LNCaP clone FGC (cell line): ENCODE measurements around the gene SCGB1D4.

ENCODE experiments used
- DNase-seq: peaks from one replicate; pipeline ENCODE4 v3.0.0-alpha.2; 2011; ENCODE audit warnings: low read depth
- H3K4me3 ChIP-seq: 2 replicates; pipeline ENCODE4 v1.5.1; 2011; ENCODE audit warnings: mild to moderate bottlenecking, low read depth, low read length, control low read depth
- CTCF ChIP-seq: IDR thresholded peaks from 2 replicates; pipeline ENCODE4 v1.5.1; 2012; ENCODE audit warnings: mild to moderate bottlenecking; ENCODE audit not compliant: control insufficient read depth, insufficient read depth; ENCODE audit errors: extremely low read depth

The SCGB1D4 gene

GRCh38 chr11:62260261-62260953 is 38.5 kb downstream of the SCGB1D4 start:
- TF ChIP-seq CTCF: no peak
- DNase-seq: no peak
- H3K4me3 ChIP-seq: no peak overlapping the region

GRCh38 chr11:62256281-62256680 is 42.6 kb downstream of the SCGB1D4 start:
- no peak for TF ChIP-seq CTCF
- H3K4me3 ChIP-seq: no peak overlapping the region
- DNase-seq: no peak

- H3K4me3 ChIP-seq: no peak overlapping the region
- no peak for DNase-seq
- no peak for TF ChIP-seq CTCF
Observed at GRCh38 chr11:62253999-62254542, 44.8 kb downstream of the SCGB1D4 start.

GRCh38 chr11:62251698-62252097 is 47.2 kb downstream of the SCGB1D4 start:
- no peak for TF ChIP-seq CTCF
- no peak overlapping the region for H3K4me3 ChIP-seq
- DNase-seq: no peak
